SK-N-MC (cell line): ENCODE measurements around the gene TRANK1.

Experiments used
- DNase-seq: peaks from one replicate; pipeline ENCODE4 v3.0.0-alpha.2; 2011; ENCODE audit warnings: low read depth, low spot score
- H3K27ac ChIP-seq: fragments of 200-600 bp; sonication (generic); 2 replicates; pipeline ENCODE4 v1.5.1; 2016; ENCODE audit warnings: mixed run types
- H3K36me3 ChIP-seq: fragments of 200-600 bp; sonication (generic); 2 replicates; pipeline ENCODE4 v1.6.1; 2017; ENCODE audit warnings: antibody characterized with exemption, low read length, mixed read lengths; ENCODE audit not compliant: insufficient read depth
- H3K4me3 ChIP-seq: fragments of 200-600 bp; sonication (generic); 2 replicates; pipeline ENCODE4 v1.5.1; 2016
- H3K9ac ChIP-seq: fragments of 200-600 bp; sonication (generic); 2 replicates; pipeline ENCODE4 v1.8.0; 2017; ENCODE audit warnings: mixed run types, mixed read lengths; ENCODE audit not compliant: insufficient read length
- H3K9me3 ChIP-seq: fragments of 200-600 bp; sonication (generic); 2 replicates; pipeline ENCODE4 v1.6.1; 2017; ENCODE audit warnings: low read depth, mild to moderate bottlenecking, antibody characterized with exemption, low read length, moderate library complexity, mixed read lengths
- EZH2 ChIP-seq: fragments of 200-600 bp; sonication (generic); IDR thresholded peaks from one replicate; pipeline ENCODE4 v1.6.1; 2017; ENCODE audit warnings: antibody characterized with exemption
- FOXP2 ChIP-seq: optimal IDR thresholded peaks from 2 replicates; pipeline ENCODE3; 2011; ENCODE audit warnings: mild to moderate bottlenecking, moderate library complexity; ENCODE audit not compliant: insufficient read depth; ENCODE audit errors: extremely low read length, control extremely low read depth
- POLR2AphosphoS5 ChIP-seq: IDR thresholded peaks from 2 replicates; pipeline ENCODE4 v1.6.1; 2012; ENCODE audit warnings: mild to moderate bottlenecking, low read depth, low read length, borderline replicate concordance

Gene TRANK1

GRCh38 chr3:36876181-36876936, 68.5 kb downstream of the TRANK1 start:
- Histone ChIP-seq H3K4me3 (no peak overlapping the region), H3K9me3 (no peaks in the 10 kb centered on the region), H3K9ac (no peak overlapping the region), H3K36me3 (no peaks in the 10 kb centered on the region), H3K27ac (no peak overlapping the region)
- TF ChIP-seq FOXP2 (no peak), POLR2AphosphoS5 (no peak), EZH2 (no peak)
- no peak for DNase-seq

- DNase-seq, result no peak
- no peaks in the 10 kb centered on the region for H3K9me3 ChIP-seq
- no peaks in the 10 kb centered on the region for H3K36me3 ChIP-seq
- H3K27ac ChIP-seq, result no peak overlapping the region
- H3K9ac ChIP-seq, result no peak overlapping the region
- TF ChIP-seq EZH2, result no peak
- no peak for TF ChIP-seq POLR2AphosphoS5
- TF ChIP-seq FOXP2, result no peak
- H3K4me3 ChIP-seq, result no peak overlapping the region
These were observed 69.5 kb downstream of the TRANK1 start for GRCh38 chr3:36875397-36875796.

- DNase-seq, result no peak
- no peak overlapping the region for H3K4me3 ChIP-seq
- TF ChIP-seq FOXP2, result no peak
- no peak for TF ChIP-seq POLR2AphosphoS5
- no peak for TF ChIP-seq EZH2
- H3K36me3 ChIP-seq, result no peaks in the 10 kb centered on the region
- no peak overlapping the region for H3K27ac ChIP-seq
- H3K9ac ChIP-seq, result no peak overlapping the region
- H3K9me3 ChIP-seq, result no peaks in the 10 kb centered on the region
These were observed 70.4 kb downstream of the TRANK1 start for GRCh38 chr3:36874424-36874823.

GRCh38 chr3:36871379-36872126, 73.3 kb downstream of the TRANK1 start:
- TF ChIP-seq EZH2 (no peak), FOXP2 (no peak), POLR2AphosphoS5 (no peak)
- Histone ChIP-seq H3K9ac (no peak overlapping the region), H3K4me3 (no peak overlapping the region), H3K9me3 (no peaks in the 10 kb centered on the region), H3K36me3 (no peaks in the 10 kb centered on the region), H3K27ac (no peak overlapping the region)
- no peak for DNase-seq

- peak; percentile 28 for DNase-seq
- no peaks in the 10 kb centered on the region for H3K9me3 ChIP-seq
- H3K4me3 ChIP-seq, result no peak overlapping the region
- TF ChIP-seq POLR2AphosphoS5 (no peak), EZH2 (no peak), FOXP2 (no peak)
- H3K9ac ChIP-seq, result no peak overlapping the region
- no peaks in the 10 kb centered on the region for H3K36me3 ChIP-seq
- H3K27ac ChIP-seq, result no peak overlapping the region
These were observed 76.0 kb downstream of the TRANK1 start for GRCh38 chr3:36868614-36869436.

- Histone ChIP-seq H3K9ac (no peak overlapping the region), H3K36me3 (no peaks in the 10 kb centered on the region), H3K4me3 (no peak overlapping the region), H3K27ac (no peak overlapping the region), H3K9me3 (no peaks in the 10 kb centered on the region)
- no peak for DNase-seq
- TF ChIP-seq POLR2AphosphoS5 (no peak), FOXP2 (no peak), EZH2 (no peak)
These were observed 77.0 kb downstream of the TRANK1 start for GRCh38 chr3:36867810-36868209.

- Histone ChIP-seq H3K4me3 (no peak overlapping the region), H3K27ac (no peak overlapping the region), H3K9ac (no peak overlapping the region), H3K36me3 (no peaks in the 10 kb centered on the region), H3K9me3 (no peaks in the 10 kb centered on the region)
- no peak for DNase-seq
- no peak for TF ChIP-seq FOXP2
- TF ChIP-seq EZH2, result no peak
These were observed 78.5 kb downstream of the TRANK1 start for GRCh38 chr3:36866368-36866767.
